GM18519 (cell line): ENCODE data around the gene ST3GAL5.

Source experiments
- ATAC-seq: cut with Tn5 transposase; IDR thresholded peaks from one replicate; pipeline ENCODE4 v1.9.1; 2021; ENCODE audit warnings: mild to moderate bottlenecking, moderate library complexity; ENCODE audit not compliant: unreplicated experiment, low FRiP score

ST3GAL5 gene

GRCh38 chr2:85867556-85868292 is 21.1 kb downstream of the ST3GAL5 start:
- no peak for ATAC-seq

GRCh38 chr2:85867121-85867520 is 21.7 kb downstream of the ST3GAL5 start:
- ATAC-seq: no peak

GRCh38 chr2:85866165-85866659 is 22.6 kb downstream of the ST3GAL5 start:
- ATAC-seq: no peak

GRCh38 chr2:85865539-85866164 is 23.1 kb downstream of the ST3GAL5 start:
- peak; percentile 70 for ATAC-seq

GRCh38 chr2:85864654-85865053 is 24.1 kb downstream of the ST3GAL5 start:
- no peak for ATAC-seq

GRCh38 chr2:85862426-85862825 is 26.4 kb downstream of the ST3GAL5 start:
- no peak for ATAC-seq

GRCh38 chr2:85861650-85862049 is 27.1 kb downstream of the ST3GAL5 start:
- ATAC-seq: no peak

GRCh38 chr2:85861180-85861579 is 27.6 kb downstream of the ST3GAL5 start:
- no peak for ATAC-seq

- ATAC-seq: no peak
Measured at GRCh38 chr2:85858841-85859240, 29.9 kb downstream of the ST3GAL5 start.

GRCh38 chr2:85854897-85855296 is 33.9 kb downstream of the ST3GAL5 start:
- no peak for ATAC-seq

- ATAC-seq: no peak
Measured at GRCh38 chr2:85854166-85854509, 34.7 kb downstream of the ST3GAL5 start.

GRCh38 chr2:85853499-85854165 is 35.2 kb downstream of the ST3GAL5 start:
- peak; percentile 54 for ATAC-seq

- no peak for ATAC-seq
Measured at GRCh38 chr2:85852937-85853498, 35.8 kb downstream of the ST3GAL5 start.

GRCh38 chr2:85852152-85852840 is 36.5 kb downstream of the ST3GAL5 start:
- no peak for ATAC-seq

- no peak for ATAC-seq
Measured at GRCh38 chr2:85851253-85852151, 37.3 kb downstream of the ST3GAL5 start.

GRCh38 chr2:85850451-85850850 is 38.3 kb downstream of the ST3GAL5 start:
- no peak for ATAC-seq

- ATAC-seq: no peak
Measured at GRCh38 chr2:85847051-85847588, 41.7 kb downstream of the ST3GAL5 start.

GRCh38 chr2:85846411-85846810 is 42.4 kb downstream of the ST3GAL5 start:
- ATAC-seq: no peak

- no peak for ATAC-seq
Measured at GRCh38 chr2:85844486-85844885, 44.3 kb downstream of the ST3GAL5 start.
